Measurements from ENCODE around the gene DUSP11.
"Not testable (repeated sequence)": the region's sequence is repeated elsewhere in the genome, so short reads cannot be mapped to it uniquely, and the experiment has no call there.

DUSP11 gene

GRCh38 chr2:73770725-73771124, 9.2 kb downstream of the DUSP11 start:
- no peak for DNase-seq

GRCh38 chr2:73766994-73767393, 12.9 kb downstream of the DUSP11 start:
- DNase-seq, result no peak

DNA sequence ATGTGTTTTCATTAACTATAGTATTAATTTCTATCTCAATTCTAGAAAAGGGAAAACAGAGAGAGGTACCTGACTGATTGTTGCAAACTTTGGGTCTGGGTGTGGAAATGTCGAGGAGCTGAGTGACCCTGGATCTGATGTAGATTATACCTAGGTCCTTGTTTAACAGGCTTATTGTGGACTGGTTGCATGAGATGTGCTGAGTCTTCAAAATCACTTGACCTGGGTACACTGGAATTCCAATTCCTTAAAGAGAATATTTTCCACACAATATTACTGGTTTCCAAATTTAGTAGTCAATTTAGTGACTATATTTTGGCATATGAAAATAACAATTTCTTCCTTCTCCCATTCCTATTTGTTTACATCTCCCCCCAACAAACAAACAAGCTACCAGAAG, 13.6 kb downstream of the DUSP11 start:
- no peak for DNase-seq

DNA sequence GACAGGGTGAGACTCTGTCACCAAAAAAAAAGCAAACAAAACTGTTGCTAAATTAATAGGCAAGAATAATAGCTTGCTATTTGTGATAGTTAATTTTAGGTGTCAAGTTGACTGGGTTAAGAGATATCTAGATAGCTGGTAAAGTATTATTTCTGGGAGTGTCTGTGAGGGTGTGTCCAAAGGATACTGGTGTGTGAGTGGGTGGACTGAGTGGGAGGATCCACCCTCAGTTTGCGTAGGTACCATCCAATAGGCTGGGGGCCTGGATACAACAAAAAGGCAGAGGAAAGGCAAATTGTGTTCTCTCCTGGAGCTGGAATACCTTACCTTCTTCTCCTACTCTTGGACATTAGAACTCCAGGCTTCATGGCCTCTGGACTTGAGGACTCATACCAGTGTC, 15.0 kb downstream of the DUSP11 start:
- DNase-seq, result no peak

DNA sequence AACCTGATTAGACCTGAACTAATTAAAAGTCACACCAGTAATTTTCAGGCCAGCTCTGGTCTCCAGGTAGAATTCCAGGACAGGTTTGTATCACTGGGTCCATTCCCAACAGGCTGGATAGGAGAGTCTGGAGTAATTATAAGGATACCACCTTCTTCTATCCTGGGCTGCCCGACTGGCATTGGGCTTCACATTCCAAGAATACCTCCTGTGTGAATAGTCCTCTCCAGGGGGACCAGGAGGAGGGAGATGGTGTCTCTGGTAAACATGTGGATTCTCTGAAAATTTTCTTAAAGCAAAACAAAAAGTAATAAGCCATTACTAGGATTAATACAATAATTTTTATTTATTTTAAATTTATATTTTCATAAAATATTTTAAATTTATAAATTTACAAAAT, 17.3 kb downstream of the DUSP11 start:
- no peak for DNase-seq

DNA sequence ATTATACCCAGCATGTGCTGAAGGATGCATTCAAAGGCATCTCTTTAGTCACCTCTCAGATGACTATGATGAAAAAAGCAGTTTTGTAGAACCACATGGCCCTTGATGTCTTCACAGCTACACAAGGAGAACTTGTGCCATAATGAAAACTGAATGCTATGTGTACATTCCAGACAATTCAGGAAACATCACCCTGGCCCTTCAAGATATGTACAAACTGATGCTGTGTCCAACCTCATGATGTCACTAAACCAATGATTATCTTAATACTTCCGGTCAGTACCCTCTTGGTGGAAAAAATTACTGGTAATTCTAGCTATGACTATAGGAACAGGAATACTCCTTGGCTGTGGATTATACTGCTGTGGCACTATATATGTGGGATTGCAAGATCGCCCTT, 20.0 kb downstream of the DUSP11 start:
- DNase-seq, result no peak

GRCh38 chr2:73759285-73759764, 20.6 kb downstream of the DUSP11 start:
- no peak for DNase-seq

- not testable (repeated sequence) for DNase-seq
Observed at GRCh38 chr2:73754332-73754731, 25.6 kb downstream of the DUSP11 start.

- no peak for DNase-seq
Observed at GRCh38 chr2:73749314-73749713, 30.6 kb downstream of the DUSP11 start.

DNA sequence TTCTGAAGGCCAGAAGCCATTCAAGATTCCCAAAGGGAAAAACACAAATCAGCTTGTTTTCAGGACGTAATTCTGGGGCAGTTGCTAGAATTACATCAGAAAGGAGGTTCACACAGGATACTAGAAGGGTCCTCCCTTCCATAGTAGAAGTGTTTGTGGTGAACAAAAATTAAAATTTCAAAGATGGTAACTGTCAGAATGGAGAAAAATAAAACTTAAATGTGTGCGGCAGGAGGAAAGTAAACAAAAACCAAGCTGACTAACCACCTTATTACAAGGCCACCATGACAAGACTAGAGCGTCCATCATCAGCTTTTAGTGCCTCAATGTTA, 33.1 kb downstream of the DUSP11 start:
- DNase-seq, result no peak

DNA sequence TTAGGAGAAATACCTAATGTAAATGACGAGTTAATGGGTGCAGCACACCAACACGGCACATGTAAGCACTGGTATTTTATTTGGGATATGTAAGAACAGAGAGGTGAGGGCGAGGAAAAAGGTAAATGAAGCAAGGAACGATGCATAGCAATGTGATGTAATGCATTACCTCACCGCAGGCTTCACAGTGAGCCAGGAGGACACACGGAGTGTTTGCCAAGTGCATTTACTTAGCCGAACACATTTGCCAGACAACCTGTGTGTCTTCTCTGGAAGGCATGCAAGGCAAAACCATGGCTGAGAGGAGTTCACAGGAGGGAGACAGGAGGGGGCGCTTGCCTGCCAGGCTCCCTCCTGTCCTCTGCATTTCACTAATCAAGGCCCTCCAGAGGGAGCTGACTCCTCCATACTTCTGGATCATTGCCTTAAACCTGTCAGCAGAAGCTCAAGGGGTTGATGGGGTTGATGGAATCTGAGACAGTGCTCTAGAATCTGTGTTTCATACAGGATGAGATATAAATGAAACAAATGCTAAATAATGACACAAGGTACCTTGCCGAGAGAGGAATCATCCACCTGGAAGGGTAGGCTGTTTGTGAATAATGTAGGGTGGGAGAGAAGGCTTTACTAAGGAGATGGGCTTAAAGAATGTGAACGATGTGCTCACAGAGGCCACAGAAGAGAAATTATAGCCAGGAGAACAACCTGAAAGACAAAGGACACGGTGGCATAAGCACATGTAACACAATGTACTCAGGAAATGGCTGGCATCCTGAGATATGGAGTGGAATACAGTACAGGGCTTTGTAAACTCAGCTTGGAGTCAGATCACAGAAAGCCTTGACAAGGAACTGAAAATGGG, 33.7 kb downstream of the DUSP11 start:
- no peak for DNase-seq

- no peak for DNase-seq
Observed at GRCh38 chr2:73740767-73741166, 39.1 kb downstream of the DUSP11 start.

- DNase-seq, result no peak
Observed at GRCh38 chr2:73739101-73739500, 40.8 kb downstream of the DUSP11 start.

DNA sequence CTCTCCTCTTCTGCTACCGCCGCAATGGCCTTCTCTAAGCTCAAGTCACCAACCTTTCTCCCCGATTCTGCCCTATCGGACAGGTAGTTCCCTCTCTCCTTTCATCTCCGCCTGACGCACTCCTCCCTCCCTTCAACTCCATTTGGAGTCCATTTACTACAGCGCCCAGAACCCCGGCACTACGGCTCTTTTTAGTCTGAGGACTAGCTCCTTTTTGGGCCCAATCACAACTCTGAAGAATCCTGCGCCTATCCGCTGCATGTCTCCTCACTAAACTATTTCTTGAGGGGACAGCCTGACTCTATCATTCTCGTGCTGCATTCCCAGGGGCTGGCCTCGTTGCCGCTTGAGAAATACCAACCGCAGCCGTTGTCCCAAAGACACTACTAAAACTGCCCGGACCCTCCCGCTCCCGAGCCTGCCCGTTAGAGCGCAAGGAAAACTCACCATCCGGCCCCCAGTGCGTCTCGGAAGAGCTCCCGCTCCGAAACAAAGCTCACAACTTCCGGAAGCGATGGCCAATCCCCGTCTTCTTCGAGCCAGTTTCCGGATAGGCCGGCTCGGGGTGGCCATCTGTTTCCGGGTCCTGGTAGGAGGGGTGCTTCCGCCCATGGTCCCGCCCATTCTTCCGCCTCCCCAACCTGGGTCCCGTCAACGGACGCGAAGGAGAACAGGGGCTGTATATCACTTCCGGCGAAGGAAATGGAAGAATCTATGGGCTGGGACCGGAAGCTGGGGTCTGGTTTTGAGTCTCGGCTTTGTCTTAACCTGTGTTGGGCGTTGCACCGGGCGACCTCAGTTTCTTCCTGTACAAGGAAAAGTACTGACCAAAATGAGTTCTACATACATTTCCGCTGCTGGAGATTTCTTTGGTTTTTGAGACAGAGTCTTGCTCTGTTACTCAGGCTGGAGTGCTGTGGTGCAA, 42.8 kb downstream of the DUSP11 start, which contains the start of gene TPRKB:
TPRKB (minus strand) TSS at position 491 of the 925 bp plus-strand sequence. CDS start 2,776 bp downstream, outside the sequence.
- peak; percentile 96 for DNase-seq

- DNase-seq, result no peak
Observed at GRCh38 chr2:73736378-73736777, 43.5 kb downstream of the DUSP11 start.

- DNase-seq, result no peak
Observed at GRCh38 chr2:73730810-73731209, 49.1 kb downstream of the DUSP11 start.

DNA sequence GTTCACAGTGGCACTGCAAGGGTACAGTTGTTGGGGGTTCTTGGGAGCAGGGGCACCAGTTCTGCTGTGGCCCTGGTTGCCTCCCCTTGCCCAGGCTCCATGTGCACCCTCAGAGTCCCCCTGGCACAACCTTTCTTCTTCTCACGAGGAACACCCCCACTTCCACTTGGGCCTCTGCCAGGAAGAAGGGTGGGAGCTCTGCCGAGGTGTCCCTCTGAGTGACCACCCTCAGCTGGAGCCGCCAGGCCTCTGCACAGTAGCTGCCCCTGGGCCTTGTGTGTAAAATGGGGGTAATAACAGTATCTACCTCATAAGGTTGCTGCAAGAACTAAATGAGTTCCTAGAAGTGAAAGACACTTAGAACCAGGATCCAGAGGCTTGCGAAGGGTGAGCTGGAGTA, 51.2 kb downstream of the DUSP11 start:
- DNase-seq, result no peak

GRCh38 chr2:73728043-73728442, 51.9 kb downstream of the DUSP11 start:
- no peak for DNase-seq

DNA sequence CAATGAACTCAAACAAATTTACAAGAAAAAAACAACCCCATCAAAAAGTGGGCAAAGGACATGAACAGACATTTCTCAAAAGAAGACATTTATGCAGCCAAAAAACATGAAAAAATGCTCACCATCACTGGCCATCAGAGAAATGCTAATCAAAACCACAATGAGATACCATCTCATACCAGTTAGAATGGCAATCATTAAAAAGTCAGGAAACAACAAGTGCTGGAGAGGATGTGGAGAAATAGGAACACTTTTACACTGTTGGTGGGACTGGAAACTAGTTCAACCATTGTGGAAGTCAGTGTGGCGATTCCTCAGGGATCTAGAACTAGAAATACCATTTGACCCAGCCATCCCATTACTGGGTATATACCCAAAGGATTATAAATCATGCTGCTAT, 53.2 kb downstream of the DUSP11 start:
- not testable (repeated sequence) for DNase-seq

GRCh38 chr2:73718851-73719621, 60.9 kb downstream of the DUSP11 start:
- no peak for DNase-seq

DNA sequence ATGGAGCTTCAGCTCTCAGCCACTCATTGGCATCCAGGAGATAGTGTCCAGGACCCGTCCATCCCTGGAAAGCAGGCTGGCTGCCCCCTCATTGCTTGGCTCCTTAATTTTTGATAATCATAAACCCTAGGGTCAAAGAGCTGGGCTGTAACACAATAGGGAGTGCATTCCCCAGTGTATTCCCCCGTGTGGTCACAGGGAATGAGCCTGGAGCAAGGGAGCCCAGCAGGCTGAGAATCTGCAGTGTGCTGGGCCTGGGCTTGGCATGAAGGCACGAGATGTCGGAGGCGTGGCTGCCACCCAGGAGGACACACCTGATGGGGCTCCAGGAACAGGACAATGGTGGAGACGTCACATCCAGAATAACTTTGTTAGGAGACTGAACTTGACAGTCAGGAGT, 61.5 kb downstream of the DUSP11 start:
- no peak for DNase-seq

- not testable (repeated sequence) for DNase-seq
Observed at GRCh38 chr2:73717695-73718094, 62.2 kb downstream of the DUSP11 start.

GRCh38 chr2:73717251-73717606, 62.7 kb downstream of the DUSP11 start:
- no peak for DNase-seq
